GM12864 (cell line): ENCODE measurements around the gene ZNF521.

ENCODE experiments used
- DNase-seq: peaks from one replicate; pipeline ENCODE4 v3.0.0-alpha.2; 2011; ENCODE audit warnings: low read depth
- H3K4me3 ChIP-seq: 2 replicates; pipeline ENCODE4 v1.5.1; 2011; ENCODE audit warnings: mild to moderate bottlenecking, low read depth, low read length, control low read depth
- TF ChIP-seq, protein P1 (sequence below): IDR thresholded peaks from 2 replicates; pipeline ENCODE4 v1.5.1; 2011; ENCODE audit warnings: low read depth, mild to moderate bottlenecking, moderate library complexity, low read length, control low read depth, inconsistent platforms; ENCODE audit errors: missing control alignments

Gene ZNF521

DNA sequence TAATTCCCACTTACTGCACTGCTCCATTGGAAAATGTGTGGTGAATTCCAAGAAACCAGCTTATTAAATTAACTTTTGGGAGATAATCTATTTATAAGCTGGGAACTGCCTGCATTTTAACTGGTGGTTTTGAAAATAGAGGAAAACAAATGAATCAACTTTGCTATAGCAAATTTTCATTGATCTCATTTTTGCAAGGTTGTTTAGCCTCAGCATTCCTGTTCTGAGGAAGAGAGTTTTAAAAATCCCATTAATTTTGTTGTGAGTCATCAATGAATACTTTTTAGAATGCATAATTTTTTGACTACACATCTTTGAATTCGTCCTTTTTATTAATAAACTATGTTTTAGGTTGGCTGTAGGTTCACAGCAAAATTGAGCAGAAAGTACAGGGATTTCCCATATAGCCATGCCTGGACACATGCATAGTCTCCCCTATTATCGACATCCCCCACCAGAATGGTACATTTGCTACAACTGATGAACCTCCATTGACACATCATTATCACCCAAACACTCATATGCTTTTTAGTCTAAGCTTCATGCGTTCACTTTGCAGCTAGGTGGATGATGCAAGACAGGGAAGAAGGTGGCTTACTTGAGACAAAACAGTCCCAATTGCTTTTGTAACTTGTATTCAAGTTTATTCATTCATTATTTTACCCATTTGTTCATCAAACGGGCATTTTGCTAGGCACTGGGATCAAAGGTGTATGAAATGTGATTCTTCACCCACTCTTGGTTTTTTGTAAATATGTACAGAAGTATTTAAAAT lies 106.9 kb downstream of the ZNF521 start:
- no peak overlapping the region for H3K4me3 ChIP-seq
- TF ChIP-seq, protein P1, sequence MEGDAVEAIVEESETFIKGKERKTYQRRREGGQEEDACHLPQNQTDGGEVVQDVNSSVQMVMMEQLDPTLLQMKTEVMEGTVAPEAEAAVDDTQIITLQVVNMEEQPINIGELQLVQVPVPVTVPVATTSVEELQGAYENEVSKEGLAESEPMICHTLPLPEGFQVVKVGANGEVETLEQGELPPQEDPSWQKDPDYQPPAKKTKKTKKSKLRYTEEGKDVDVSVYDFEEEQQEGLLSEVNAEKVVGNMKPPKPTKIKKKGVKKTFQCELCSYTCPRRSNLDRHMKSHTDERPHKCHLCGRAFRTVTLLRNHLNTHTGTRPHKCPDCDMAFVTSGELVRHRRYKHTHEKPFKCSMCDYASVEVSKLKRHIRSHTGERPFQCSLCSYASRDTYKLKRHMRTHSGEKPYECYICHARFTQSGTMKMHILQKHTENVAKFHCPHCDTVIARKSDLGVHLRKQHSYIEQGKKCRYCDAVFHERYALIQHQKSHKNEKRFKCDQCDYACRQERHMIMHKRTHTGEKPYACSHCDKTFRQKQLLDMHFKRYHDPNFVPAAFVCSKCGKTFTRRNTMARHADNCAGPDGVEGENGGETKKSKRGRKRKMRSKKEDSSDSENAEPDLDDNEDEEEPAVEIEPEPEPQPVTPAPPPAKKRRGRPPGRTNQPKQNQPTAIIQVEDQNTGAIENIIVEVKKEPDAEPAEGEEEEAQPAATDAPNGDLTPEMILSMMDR, result no peak
- no peak for DNase-seq

DNA sequence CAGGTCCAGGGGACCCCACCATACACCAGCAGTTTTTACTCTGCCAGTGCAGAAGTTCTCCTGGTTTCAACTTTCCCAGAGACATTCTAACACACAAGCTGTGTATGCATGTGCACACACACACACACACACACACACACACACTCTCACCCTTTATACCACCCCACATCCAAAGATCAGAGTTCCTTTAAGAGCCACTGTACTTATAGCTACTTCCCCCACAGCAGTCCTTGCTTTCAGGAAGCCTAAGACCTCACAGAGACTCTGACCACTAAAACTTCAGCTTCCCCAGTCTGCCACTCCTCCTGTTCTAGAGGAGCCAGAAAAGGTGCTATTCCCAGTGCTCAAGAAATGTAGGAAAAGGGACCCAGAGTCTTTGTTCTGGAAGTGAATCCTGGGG lies 107.8 kb downstream of the ZNF521 start:
- DNase-seq, result no peak
- TF ChIP-seq, protein P1, result no peak

DNA sequence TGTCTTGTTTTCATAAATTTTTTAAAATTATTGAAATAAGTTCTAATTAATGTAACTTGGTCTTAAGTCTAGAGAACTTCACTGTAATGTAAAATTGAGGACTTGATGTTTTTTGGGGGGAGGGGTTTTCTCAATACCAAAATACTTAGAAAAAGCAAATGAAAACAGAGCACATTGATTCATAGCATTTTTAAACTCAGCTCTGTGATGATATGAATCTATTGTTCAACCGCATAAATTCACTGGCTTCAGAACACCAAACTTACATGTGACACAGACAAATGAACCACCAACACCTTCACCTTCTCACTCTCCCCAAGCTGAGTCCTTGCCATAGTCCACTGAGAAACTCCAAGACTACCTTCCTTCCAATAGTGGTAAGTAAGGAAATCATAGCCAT lies 108.2 kb downstream of the ZNF521 start:
- TF ChIP-seq, protein P1, result no peak
- H3K4me3 ChIP-seq, result no peak overlapping the region
- DNase-seq, result no peak

More for the DNA sequence above, 107.8 kb downstream of the ZNF521 start:
- H3K4me3 ChIP-seq, result no peak overlapping the region

DNA sequence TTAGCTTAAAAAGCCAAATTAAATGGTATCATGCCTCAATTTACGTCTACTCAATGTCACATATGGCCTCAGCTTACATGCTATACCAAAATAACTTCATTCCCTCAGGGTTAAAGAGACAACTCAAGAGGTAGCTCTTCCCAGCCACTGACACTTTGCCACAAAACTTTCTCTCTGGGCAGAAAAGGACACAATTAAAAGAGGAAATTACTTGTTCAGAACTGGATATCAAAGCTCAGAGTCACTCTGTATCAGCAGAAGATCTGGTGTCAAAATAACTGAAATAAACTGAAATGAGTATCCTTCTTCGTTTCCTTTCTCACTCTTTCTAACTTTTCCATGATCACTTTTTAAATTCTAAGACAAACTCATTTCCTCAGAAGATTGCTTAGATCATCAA lies 108.7 kb downstream of the ZNF521 start:
- TF ChIP-seq, protein P1, result no peak
- no peak overlapping the region for H3K4me3 ChIP-seq
- DNase-seq, result no peak

DNA sequence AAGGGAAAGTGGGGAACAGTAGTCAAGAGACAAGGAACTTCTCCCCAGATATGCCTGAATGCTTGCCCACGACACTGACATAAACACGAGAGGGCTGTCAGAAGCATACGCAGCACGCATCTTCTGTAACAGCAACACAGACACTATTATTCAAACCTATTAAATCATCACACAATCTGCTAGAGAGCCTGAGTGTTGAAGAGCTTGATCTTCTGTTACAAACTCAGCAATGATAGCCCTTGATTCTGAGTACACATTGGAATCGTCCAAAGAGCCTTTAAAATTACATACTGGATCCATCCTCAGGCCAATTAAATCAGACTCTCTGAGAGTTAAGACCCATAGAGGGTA lies 111.6 kb downstream of the ZNF521 start:
- DNase-seq, result no peak
- TF ChIP-seq, protein P1, result no peak
- no peak overlapping the region for H3K4me3 ChIP-seq

DNA sequence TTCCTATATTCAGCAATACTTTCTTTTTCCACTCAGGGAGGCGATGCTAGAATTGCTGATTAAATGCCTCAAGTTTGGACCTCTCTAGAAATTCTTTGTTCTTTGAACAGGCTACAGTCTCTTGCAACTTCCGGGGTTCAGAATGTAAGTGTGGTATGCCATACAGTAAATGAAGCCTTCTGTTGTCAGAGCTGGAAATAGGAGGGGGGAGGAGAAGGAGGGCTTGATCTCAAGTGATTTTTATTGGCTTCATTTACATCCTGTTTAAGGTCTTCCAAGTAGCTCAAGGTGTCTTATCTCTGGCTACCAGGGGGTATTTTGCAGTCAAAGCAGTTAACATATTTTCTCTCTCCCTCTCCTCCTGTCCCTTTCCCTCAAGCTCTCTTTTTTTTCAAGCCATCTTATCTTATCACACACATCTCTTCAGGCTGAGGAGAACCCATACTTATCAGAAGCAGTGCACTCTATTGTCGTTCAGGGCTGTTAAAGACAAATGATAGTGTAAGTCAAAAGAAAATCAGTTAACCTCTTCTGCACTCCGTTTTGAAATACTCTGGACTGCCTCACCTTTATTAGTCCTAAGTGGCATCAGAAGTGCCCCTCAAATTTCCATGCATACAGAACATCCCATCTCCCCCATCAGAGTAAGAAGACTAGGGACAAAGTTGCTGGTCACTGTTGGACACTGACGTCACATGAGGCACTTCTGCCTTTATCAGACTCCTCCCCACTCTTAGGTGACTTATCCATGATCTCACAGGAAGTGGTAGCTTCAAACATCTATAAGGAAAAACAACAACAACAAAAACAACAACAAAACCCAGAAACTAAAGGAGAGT lies 112.2 kb downstream of the ZNF521 start:
- DNase-seq, result no peak
- H3K4me3 ChIP-seq, result no peak overlapping the region
- TF ChIP-seq, protein P1, result no peak
